Stimulated activated CD4-positive, alpha-beta T cell treated with anti-CD3 and anti-CD28 coated beads, Interleukin-12 subunit alpha, Interleukin-12 subunit beta, amount 100 ng/mL, for 48 hours (primary cell): ENCODE data around the gene TSEN2.
"Not testable (repeated sequence)": the region's sequence is repeated elsewhere in the genome, so short reads cannot be mapped to it uniquely, and the experiment has no call there.

Source experiments
- DNase-seq, 3 donors: peaks; one replicate each; pipeline ENCODE4 v3.0.0-alpha.2; 2020; ENCODE audit warnings: low read depth in 2 of 3, low spot score in 1 of 3

The TSEN2 gene

DNA sequence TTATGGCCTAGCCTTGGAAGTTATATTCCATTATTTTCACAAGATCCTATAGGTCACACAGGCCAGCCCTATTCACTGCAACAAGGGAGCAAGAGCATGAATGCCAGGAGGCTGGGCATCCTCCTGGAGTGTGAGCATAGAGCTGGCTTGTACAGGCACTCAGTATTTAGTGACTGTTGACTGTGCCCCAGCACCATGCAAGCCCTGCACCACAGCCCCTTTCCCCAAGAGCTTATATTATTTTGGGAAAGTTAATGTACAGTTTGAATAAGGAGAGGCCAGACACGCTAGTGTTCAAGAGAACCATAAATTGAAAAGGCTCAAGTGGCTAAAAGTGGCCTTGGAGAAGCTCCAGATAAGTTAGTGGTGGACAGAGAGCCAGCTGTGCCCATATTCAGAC lies 32.3 kb upstream of the TSEN2 start:
- no peak for DNase-seq

DNA sequence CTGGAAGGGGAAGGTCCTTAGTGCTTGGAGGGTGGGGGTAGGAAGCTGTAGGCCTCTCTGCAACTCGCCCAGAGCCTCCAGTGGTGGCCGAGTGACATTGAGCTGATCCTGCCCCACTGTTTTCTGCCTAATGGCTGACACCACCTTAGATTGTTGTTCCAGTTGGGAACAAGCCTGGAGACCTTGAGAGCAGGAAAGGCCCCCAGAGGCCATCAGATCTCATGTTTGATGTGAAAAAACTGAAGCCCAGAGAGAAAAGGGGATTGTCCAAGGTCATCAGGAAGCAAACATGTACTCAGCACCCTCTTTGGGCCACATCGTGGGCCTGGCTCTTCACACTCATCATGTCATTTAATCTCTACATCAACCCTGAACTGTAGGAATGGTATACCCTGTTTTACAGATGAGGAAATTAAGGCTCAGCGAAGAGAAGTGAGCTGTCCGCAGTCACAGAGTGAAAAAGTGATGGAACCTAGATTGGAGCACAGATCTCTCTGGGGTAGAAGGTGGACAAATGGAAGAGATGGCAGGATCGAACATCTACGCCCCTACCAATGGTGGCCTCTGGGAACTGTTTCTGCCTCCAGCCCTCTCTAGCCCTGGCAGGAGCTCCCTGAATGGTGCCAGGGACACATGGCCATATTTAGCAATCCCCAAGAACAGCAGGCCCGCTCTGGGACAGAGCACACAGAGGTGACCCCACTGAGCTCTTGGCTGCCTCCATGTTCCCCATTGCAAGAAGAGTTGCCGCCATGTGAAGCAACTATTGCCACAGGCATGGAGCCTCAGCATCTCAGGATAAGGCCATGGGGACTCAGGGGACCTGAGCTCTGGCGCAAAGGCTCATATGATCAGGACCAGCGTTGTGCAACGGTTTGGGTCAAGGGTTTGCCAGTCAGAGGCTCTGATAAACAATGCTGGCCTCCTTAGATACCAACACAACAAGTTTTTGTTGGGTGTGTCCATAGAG lies 31.6 kb upstream of the TSEN2 start:
- DNase-seq, result no peak

DNA sequence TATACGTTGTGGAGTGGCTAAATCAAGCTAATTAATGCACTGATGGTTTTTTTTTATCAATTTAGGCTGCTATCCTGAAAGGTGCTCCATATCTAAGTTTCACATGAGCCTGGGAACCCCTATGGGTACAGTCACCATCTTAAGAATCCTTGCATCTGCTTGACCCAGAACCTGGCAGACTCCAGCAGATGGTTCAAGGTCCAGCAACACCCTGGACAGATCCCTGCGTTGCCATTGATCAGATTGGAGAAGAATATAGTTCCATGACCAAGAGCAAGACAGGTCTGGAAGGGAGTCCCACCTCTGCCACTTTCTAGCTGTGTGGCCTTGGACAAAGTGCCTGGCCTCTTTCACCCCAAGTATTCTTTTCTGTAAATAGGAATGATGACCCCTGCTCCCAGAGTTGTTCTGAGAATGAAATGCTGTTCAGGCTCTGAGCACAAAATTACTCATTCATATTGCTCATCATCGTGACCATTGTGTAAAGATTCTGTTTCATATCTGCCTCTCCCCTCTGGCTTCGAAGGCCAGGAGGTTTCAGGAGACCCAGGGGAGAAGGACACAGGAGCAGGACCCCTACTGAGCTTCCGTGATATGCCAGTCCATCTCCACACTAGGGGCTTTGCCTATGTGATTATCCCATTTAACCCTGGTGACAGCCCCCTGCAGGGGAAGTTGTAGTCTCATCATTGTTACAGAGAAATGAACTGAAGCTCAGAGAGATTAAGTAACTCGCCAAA lies 30.0 kb upstream of the TSEN2 start:
- no peak for DNase-seq

DNA sequence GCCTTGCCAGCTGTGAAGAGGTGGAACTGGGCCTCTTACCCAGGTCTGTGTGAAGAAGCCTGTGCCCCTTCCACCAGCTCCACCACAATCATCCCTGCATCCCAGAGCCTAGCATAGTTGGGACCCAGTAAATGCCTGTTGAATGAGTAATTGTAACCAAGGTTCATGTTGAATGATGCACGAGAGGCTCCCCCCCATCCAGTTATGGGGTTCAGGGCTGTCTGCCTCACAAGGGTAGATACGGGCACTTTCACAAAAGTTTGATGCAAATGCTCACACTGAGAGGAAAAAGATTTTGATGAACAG lies 29.5 kb upstream of the TSEN2 start:
- no peak for DNase-seq

DNA sequence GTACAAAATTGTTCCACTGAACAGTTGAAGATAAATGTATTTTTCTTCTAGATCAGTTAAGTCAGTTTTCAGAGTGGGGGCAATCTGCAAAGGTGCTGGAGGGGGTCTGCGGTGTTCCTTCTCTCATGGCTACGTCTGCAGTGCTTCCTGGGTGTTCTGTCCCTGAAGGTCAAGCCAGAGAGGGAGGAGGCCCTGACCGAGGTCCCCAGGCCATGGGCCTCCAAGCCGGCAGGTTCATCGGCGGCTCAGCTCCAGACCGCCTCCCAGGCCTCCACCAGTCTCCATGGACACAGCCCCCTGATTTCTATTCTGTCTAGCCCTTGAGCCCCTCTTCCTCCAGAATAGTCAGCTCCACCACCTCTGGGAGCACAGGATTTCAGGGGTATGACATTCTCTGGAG lies 28.5 kb upstream of the TSEN2 start:
- DNase-seq, result no peak

DNA sequence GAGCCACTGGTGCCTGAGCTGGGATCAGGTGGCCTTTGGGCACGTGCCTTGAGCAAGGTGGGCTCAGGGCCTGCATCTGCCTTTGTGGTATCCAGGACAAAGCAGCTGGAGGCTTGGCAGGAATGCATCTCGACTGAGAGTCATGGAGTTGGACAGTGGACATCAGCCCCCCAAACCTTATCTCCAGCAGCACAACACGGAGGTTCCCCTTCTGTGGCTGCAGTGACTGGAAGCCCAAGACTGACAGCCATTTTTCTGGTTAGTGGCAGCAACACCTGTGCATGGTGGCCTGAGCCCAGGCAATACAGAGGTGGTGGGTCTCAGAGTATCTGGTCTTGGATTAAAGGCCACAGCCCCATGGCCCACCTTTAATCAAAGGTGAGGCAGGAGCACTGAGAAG lies 27.8 kb upstream of the TSEN2 start:
- no peak for DNase-seq

DNA sequence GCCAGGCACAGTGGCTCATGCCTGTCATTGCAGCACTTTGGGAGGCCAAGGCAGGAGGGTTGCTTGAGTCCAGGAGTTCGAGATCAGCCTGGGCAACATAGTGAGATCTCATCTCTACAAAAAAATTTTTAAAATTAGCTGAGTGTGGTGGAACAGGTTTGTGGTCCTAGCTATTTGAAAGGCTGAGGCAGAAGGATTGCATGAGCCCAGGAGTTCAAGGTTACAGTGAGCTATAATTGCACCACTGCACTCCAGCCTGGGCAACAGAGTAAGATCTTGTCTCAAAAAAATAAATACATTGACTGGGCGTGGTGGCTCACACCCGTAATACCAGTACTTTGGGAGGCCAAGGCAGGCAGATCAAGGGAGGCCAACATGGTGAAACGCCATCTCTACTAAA lies 26.9 kb upstream of the TSEN2 start:
- not testable (repeated sequence) for DNase-seq

DNA sequence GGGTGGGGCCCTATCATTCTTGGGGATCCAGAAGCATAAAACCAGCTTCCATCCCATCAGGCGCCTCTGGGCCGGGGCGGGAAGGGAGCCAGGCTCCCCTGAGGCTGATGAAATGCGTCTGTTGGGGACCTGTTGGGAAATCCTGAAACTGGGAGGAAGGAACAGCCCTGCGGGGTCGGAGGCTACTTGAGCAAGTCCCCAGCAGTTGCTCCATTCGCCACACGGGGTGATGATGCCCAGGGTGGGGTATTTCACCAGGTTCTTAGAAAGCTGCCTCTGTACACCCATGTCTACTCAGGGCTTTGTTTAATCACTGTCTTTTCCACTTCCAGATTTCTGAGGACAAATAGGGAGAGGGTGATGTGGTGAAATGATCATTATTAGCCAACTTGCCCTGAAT lies 25.4 kb upstream of the TSEN2 start:
- DNase-seq, result no peak

DNA sequence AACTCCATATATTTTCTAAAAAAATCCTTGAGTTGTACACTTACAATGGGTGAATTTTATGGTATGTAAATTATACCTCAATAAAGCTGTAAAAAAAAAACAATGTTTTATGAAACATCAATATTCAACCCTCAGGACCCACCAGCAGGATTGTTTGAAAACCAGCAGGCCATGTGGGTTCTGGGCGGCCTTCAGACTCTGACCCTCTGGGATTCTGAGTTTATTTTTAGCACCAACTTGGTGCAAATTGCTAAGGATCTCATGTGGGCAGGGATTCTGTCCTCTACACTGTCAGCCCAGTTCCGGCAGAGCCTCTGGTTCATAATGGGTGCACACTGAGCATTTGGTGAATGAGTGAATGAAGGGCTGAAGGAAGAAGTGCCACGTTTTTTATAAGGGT lies 24.2 kb upstream of the TSEN2 start:
- no peak for DNase-seq

DNA sequence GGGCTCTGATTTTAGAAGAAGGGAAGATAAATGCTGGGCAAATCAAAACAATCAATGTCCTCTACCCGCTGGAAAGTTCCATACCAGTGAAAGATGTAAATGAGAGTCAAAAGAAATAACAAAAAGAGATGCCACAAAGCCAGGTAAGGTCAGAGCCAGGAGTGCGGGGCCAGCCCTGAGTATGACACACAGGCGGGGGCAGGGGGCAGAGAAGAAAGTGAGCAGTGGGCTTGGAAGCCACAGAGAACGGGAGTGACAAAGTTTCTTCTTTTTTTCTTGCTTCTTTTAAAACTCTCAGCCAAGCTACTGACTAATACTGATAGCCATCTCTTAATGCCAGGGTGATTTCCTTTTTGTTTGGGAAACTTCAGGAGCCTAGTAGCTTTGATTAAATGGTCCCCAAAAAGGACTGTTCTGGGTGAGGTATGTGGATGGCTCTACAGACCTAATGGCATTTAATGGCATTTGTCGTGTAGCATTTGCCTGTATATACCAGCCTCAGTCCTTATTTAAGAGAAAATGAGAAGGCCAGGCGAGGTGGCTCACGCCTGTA lies 23.1 kb upstream of the TSEN2 start:
- DNase-seq, result no peak

DNA sequence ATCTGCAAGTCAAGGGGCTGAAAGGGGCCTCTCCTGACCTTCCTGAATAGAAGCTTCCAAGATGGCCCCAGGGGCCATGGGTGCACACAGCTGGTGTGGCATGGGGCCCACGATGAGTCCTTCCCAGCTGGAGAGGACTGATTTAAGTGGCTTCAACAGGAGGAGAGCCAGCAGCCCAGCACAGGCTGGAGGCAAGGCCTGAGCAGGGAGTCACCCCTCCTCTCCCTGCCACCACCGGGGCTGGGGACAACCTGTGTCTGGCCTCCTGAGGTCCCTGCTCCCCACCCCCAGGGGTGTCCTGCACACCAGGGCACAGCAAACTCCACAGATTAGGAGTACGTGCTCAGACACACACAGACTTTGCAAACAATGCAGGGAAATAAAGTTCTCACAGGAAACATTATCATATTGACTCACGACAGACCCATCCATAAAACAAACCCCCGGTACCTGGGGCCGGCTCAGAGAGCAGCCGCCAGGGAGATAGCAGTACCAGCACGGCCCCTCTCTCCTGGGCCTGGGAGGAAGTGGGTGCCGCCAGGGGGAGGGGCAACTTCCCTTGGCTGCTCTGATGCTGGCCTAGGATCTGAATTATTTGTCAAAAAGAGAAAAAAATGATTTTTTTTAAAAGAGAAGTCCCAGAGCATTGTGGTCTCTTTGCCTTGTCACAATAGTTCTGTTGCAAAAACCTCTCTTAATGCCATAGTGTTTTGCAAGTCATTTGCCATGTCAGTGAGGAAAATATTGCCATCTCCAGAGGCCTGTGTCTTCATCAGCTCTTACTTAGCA lies 21.9 kb upstream of the TSEN2 start:
- no peak for DNase-seq

DNA sequence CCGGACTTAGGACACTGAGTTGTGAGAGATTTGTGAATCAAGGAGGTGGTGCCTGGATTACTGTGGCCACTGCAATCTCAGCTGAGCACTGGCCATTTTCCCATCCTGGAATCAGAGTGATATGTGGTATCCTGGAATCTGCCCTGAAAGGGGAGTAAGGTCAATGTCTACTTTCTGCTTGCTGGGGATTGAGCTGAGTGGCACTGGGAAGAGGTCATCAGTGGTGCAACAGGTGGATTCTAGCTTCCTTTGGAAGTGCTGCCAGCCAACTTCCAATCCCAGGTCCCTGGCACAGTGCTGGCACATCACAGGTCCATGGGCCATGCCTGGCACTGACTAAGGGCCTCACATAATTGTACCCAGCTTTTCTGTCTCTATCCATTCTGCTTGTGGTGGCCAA lies 20.6 kb upstream of the TSEN2 start:
- no peak for DNase-seq

DNA sequence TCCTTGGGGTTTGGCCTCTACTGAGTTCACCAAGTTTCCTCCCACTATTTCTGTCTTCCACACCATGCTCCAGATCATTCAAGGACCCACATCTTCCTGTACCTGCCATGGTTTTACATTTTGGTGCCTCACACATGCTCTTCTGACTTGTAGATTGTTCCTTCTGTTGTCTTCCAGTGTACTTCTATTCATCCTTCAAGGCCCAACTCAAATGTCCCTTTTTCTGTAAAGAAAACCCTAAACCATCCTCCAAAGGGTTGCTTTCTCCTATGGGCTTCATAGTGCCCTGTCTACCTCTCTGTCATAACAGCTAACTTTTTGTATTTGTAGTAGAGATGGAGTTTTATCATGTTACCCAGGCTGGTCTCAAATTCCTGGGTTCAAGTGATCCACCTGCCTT lies 20.1 kb upstream of the TSEN2 start:
- DNase-seq, result no peak

DNA sequence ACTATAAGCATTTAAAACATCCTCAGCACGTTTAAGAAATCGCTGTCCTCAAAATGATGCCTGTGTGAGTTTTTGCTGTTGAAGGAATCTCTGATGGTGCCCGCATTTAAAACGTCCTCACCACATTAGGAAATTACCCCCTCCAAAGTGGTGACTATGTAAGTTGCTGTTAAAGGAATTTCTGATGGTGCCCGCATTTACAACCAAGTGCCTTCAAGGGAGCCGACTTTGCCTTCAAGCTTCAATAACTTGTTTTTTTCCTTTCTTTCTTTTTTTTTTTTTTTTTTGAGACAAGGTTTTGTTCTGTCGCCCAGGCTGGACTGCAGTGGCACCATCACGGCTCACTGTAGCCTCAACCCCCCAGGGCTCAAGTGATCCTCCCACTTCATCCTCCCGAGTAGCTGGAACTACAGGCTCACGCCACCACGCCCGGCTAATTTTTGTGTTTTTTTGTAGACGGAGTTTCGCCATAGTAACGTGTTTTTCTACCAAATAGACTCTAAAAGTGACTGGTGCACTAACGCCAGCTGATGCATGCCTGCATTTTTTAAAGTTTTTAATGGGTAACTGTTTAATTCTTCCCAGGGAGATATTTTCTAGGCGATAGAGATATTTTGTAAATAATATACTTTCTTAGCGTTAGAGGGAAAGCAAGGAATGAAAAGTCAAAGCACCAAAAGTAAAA lies 19.0 kb upstream of the TSEN2 start:
- no peak for DNase-seq

DNA sequence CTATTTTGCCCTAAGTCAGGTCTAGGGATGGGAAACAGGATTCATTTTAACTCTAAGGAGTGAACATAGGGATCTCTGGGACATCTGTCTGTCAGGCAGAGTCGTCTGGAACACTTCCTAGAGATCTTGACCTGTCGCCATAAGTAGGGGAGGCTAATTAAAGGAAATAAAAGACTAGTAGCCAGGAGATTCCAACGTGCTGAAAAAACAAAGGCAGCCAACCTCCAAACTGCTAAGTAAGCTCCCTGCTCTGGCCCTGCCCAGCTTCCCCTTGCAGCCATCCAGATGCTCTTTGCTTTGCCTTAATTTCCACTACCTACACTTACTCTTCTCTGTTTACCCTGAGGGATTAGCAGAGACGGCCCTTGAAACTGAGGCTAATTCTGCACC lies 18.4 kb upstream of the TSEN2 start:
- no peak for DNase-seq

DNA sequence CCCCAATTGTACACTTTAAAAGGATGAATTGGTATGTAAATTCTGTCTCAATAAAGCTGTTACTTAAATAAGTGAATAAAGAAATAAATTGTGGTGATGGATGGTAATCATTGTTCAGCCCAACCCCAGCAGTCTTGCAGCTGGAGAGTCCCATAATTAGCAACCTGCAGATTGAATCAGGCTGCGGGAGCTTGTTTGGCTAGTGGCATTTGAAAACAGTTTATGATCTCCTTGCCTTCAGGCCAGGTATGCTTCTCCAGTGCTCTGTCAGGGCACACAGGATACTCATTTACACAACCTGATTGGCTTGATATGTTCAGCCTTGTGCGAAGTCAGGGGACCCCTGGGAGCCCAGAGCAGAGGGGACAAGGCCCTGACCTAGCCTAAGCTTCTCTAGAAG lies 16.5 kb upstream of the TSEN2 start:
- DNase-seq, result no peak

DNA sequence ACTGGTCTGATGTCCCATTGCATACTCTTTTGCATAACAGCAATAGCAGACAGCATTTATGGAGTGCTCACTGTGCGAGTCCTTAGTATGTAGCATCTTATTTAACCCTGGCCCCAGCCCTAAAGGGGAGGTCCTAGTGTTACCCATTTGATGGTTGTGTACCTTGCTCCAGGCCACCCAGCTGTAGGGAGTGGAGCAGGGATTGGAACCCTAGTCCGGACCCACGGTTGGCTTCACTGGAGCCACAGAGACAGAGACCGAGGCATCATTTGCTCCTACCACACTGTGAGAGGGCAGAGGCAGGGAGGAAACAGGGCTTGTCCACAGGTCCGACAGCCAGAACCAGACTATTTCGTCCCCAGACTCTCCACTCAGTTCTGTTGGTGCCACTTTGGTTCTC lies 16.0 kb upstream of the TSEN2 start:
- DNase-seq, result no peak

DNA sequence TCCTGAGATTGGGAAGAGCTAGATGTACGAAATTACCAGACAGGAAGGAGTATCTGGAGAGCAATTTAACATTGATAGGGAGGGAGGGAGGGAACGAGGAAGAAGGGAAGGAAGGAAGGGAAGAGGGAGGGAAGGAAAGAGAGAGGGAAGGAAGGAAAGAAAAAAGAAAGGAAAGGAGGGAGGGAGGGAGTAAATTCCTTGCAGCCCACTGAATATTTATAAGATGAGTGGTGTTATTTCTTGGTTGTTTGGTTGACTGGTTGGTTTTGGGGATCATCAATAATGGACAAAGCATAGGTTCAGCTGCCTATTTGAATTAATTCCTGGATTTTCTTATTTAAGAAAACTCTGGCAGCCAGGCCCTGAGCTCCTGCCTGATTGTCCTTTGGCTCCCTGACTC lies 15.5 kb upstream of the TSEN2 start:
- no peak for DNase-seq

DNA sequence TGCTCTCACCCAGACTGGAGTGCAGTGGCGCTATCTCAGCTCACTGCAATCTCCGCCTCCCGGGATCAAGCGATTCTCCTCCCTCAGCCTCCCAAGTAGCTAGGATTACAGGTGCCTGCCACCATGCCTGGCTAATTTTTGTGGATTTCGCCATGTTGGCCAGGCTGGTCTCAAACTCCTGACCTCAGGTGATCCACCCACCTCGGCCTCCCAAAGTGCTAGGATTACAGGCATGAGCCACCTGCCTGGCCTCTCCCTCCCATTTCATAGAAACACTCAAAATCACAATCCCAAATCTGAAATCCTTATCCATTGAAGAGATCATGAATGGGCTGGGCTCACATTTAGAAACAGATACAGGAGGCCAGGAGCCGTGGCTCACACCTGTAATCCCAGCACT lies 15.1 kb upstream of the TSEN2 start:
- DNase-seq, result not testable (repeated sequence)

DNA sequence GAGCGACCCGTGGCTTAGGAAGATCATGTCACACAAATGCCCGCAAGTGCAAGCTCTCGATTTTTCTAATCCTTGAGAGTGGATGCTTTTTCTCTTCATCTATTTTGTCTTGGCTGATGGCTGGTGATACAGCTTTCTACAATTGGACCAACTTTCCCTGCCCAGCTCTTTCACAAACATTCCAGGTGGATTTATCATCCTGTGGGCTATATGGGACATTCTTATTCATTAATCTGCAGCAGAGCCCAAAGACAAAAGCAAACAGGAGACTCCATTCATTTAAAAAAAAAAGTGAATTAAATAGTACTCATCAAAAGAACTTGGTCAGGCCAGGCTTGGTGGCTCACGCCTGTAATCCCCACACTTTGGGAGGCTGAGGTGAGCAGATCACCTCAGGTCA lies 14.2 kb upstream of the TSEN2 start:
- DNase-seq, result no peak

DNA sequence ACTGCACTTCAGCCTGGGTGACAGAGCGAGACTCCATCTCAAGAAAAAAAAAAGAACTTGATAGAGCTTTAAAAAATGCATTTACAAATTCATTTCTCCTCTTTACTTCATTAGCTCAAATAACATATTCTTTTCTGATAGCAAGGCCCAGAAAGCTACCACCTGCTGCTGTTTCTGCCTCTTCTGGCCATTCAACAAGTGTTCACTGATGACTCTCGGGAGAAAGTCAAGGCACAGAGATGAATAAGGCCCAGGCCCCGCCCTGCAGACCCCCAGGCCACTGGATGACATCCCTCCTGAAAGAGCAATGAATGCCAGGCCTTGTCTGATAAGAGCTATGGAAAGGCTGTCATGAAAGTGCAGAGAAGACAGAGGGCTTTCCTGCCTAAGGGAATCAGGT lies 13.6 kb upstream of the TSEN2 start:
- no peak for DNase-seq
